ENCODE results near the gene RGS6. TPM values are rescaled to one million over a fixed set of nuclear protein-coding genes. Genes with fewer than 3 reads are reported as not detected.
A peak's percentile ranks its signal among the peaks of the same experiment; 100 is the strongest.

RGS6 gene
- total RNA-seq, 1 experiment from 2014 or later = not detected

- DNase-seq (ENCODE audit: low read depth) = no peak
These were observed 378.9 kb downstream of the RGS6 start for GRCh38 chr14:72311116-72311515.

- DNase-seq (ENCODE audit: low read depth) = no peak
These were observed 379.3 kb downstream of the RGS6 start for GRCh38 chr14:72311516-72311915.

- DNase-seq (ENCODE audit: low read depth) = no peak
These were observed 382.7 kb downstream of the RGS6 start for GRCh38 chr14:72314808-72315435.

- peak; percentile 36 for DNase-seq (ENCODE audit: low read depth)
These were observed 383.5 kb downstream of the RGS6 start for GRCh38 chr14:72315714-72316113.

GRCh38 chr14:72318648-72319047 is 386.4 kb downstream of the RGS6 start:
- DNase-seq (ENCODE audit: low read depth) = peak; percentile 35

- no peak for DNase-seq (ENCODE audit: low read depth)
These were observed 399.8 kb downstream of the RGS6 start for GRCh38 chr14:72332046-72332445.

GRCh38 chr14:72332871-72333270 is 400.6 kb downstream of the RGS6 start:
- no peak for DNase-seq (ENCODE audit: low read depth)

- no peak for DNase-seq (ENCODE audit: low read depth)
These were observed 401.1 kb downstream of the RGS6 start for GRCh38 chr14:72333357-72333756.

GRCh38 chr14:72336311-72336980 is 404.2 kb downstream of the RGS6 start:
- DNase-seq (ENCODE audit: low read depth) = no peak

- no peak for DNase-seq (ENCODE audit: low read depth)
These were observed 409.0 kb downstream of the RGS6 start for GRCh38 chr14:72341237-72341636.

GRCh38 chr14:72341686-72342085 is 409.5 kb downstream of the RGS6 start:
- no peak for DNase-seq (ENCODE audit: low read depth)

- no peak for DNase-seq (ENCODE audit: low read depth)
These were observed 414.9 kb downstream of the RGS6 start for GRCh38 chr14:72347118-72347517.

- no peak for DNase-seq (ENCODE audit: low read depth)
These were observed 418.0 kb downstream of the RGS6 start for GRCh38 chr14:72350215-72350614.

- no peak for DNase-seq (ENCODE audit: low read depth)
These were observed 419.8 kb downstream of the RGS6 start for GRCh38 chr14:72352012-72352411.

GRCh38 chr14:72366619-72367018 is 434.4 kb downstream of the RGS6 start:
- DNase-seq (ENCODE audit: low read depth) = no peak

GRCh38 chr14:72369106-72369505 is 436.9 kb downstream of the RGS6 start:
- no peak for DNase-seq (ENCODE audit: low read depth)

GRCh38 chr14:72377016-72377415 is 444.8 kb downstream of the RGS6 start:
- no peak for DNase-seq (ENCODE audit: low read depth)

- DNase-seq (ENCODE audit: low read depth) = no peak
These were observed 448.2 kb downstream of the RGS6 start for GRCh38 chr14:72380456-72380855.

GRCh38 chr14:72383865-72384264 is 451.6 kb downstream of the RGS6 start:
- no peak for DNase-seq (ENCODE audit: low read depth)

GRCh38 chr14:72387726-72388125 is 455.5 kb downstream of the RGS6 start:
- DNase-seq (ENCODE audit: low read depth) = no peak

- DNase-seq (ENCODE audit: low read depth) = no peak
These were observed 457.0 kb downstream of the RGS6 start for GRCh38 chr14:72389200-72389599.

- DNase-seq (ENCODE audit: low read depth) = no peak
These were observed 468.9 kb downstream of the RGS6 start for GRCh38 chr14:72401101-72401625.

GRCh38 chr14:72401632-72402376 is 469.6 kb downstream of the RGS6 start:
- DNase-seq (ENCODE audit: low read depth) = peak; percentile 18
